H1 (cell line): ENCODE measurements around the gene KRT10. TPM values are rescaled to one million over a fixed set of nuclear protein-coding genes. Genes with fewer than 3 reads are reported as not detected.

Experiments
- CTCF ChIA-PET: fragments of 300-600 bp; sonication (Branson Sonifier 250); formaldehyde crosslinking; loops from one replicate; lab custom pipeline; 2021; ENCODE audit not compliant: partially characterized antibody; lab: Charles Lee
- POLR2A ChIA-PET: fragments of 300-600 bp; sonication (Branson Sonifier 250); formaldehyde crosslinking; loops from one replicate; lab custom pipeline; 2021; ENCODE audit warnings: inconsistent platforms; ENCODE audit not compliant: partially characterized antibody; lab: Charles Lee
- DNase-seq, 2 experiments: peaks; one replicate each; pipeline versions ENCODE4 v3.0.0 to v3.0.0-alpha.2; 2010 to 2022; ENCODE audit warnings: low spot score in 2 of 2, low read depth in 1 of 2, mixed read lengths in 1 of 2
- FAIRE-seq: peaks from 2 replicates; lab custom pipeline; 2011; peaks lifted over from hg19 to GRCh38; lab: Jason Lieb, UNC
- H2AFZ ChIP-seq: 2 replicates; pipeline ENCODE4 v1.8.1; 2012; ENCODE audit warnings: low read length, inconsistent platforms
- H2AK5ac ChIP-seq: 2 replicates; pipeline ENCODE4 v1.6.1; 2013; ENCODE audit warnings: low read depth, low read length
- H2BK120ac ChIP-seq: replicated peaks from 2 replicates; pipeline ENCODE3; 2013; ENCODE audit warnings: low read depth, low read length, inconsistent platforms
- H2BK12ac ChIP-seq: 2 replicates; pipeline ENCODE4 v1.6.1; 2013; ENCODE audit warnings: low read depth, low read length
- H2BK15ac ChIP-seq: 2 replicates; pipeline ENCODE4 v1.6.1; 2013; ENCODE audit warnings: low read length
- H2BK20ac ChIP-seq: 2 replicates; pipeline ENCODE4 v1.6.1; 2013; ENCODE audit warnings: low read length
- H2BK5ac ChIP-seq: 2 replicates; pipeline ENCODE4 v1.6.1; 2013; ENCODE audit warnings: low read depth, low read length
- H3K14ac ChIP-seq: 2 replicates; pipeline ENCODE4 v1.6.1; 2013; ENCODE audit warnings: inconsistent platforms; ENCODE audit not compliant: insufficient read length
- H3K18ac ChIP-seq: 2 replicates; pipeline ENCODE4 v1.6.1; 2013; ENCODE audit warnings: low read length; ENCODE audit errors: extremely low read depth
- H3K23ac ChIP-seq: 2 replicates; pipeline ENCODE4 v1.6.1; 2013; ENCODE audit warnings: inconsistent platforms; ENCODE audit not compliant: insufficient read length
- H3K23me2 ChIP-seq: 2 replicates; pipeline ENCODE4 v1.6.1; 2013; ENCODE audit warnings: low read depth, low read length
- H3K27ac ChIP-seq: 2 replicates; pipeline ENCODE4 v1.6.1; 2011; ENCODE audit warnings: low read depth, low read length, inconsistent platforms
- H3K27me3 ChIP-seq, 4 experiments: replicated peaks in 1 of 4; 1 replicate in 1 of 4; 2 replicates in 3 of 4; pipeline versions ENCODE4 v1.6.1 to v1.8.1; 2011 to 2013; ENCODE audit warnings: low read length in 3 of 4, mild to moderate bottlenecking in 3 of 4, inconsistent platforms in 2 of 4, mixed read lengths in 2 of 4, moderate library complexity in 1 of 4; ENCODE audit not compliant: control insufficient read depth in 3 of 4, insufficient read depth in 3 of 4; ENCODE audit errors: extremely low read depth in 1 of 4
- H3K36me3 ChIP-seq, 4 experiments: 2 replicates each; pipeline versions ENCODE4 v1.6.1 to v1.8.1; 2011 to 2013; ENCODE audit warnings: mild to moderate bottlenecking in 4 of 4, low read length in 3 of 4, moderate library complexity in 2 of 4, control low read depth in 1 of 4, inconsistent platforms in 1 of 4; ENCODE audit not compliant: insufficient read depth in 4 of 4, control insufficient read depth in 2 of 4
- H3K4ac ChIP-seq: replicated peaks from 2 replicates; pipeline ENCODE3; 2013; ENCODE audit warnings: low read length, low read depth, mixed read lengths, inconsistent platforms; ENCODE audit not compliant: insufficient read length
- H3K4me1 ChIP-seq, 4 experiments: replicated peaks in 1 of 4; 1 replicate in 1 of 4; 2 replicates in 3 of 4; pipeline versions ENCODE4 v1.6.1 to v1.8.1; 2011 to 2013; ENCODE audit warnings: low read length in 3 of 4, inconsistent platforms in 2 of 4, mixed read lengths in 1 of 4; ENCODE audit not compliant: insufficient read depth in 4 of 4, control insufficient read depth in 3 of 4
- H3K4me2 ChIP-seq, 2 experiments: 2 replicates each; pipeline versions ENCODE4 v1.6.1 to v1.8.1; 2011 to 2013; ENCODE audit warnings: low read depth in 2 of 2, low read length in 2 of 2, control low read depth in 1 of 2, inconsistent platforms in 1 of 2, mild to moderate bottlenecking in 1 of 2; ENCODE audit not compliant: insufficient read depth in 1 of 2
- H3K4me3 ChIP-seq, 4 experiments: fragments of 200-600, 300-600 bp in 1 of 4; sonication (generic), shearing (Covaris generic), sonication (Bioruptor Twin) in 1 of 4; 2 replicates each; pipeline versions ENCODE4 v1.5.1 to v1.8.1; 2011 to 2016; ENCODE audit warnings: low read length in 4 of 4, low read depth in 3 of 4, control low read depth in 2 of 4, inconsistent platforms in 2 of 4, mild to moderate bottlenecking in 2 of 4, mixed read lengths in 1 of 4, moderate library complexity in 1 of 4; ENCODE audit not compliant: insufficient read depth in 2 of 4; ENCODE audit errors: extremely low read depth in 1 of 4
- H3K56ac ChIP-seq: replicated peaks from 2 replicates; pipeline ENCODE3; 2013; ENCODE audit warnings: low read depth, mild to moderate bottlenecking, mixed read lengths, low read length, inconsistent platforms; ENCODE audit not compliant: insufficient read length
- H3K79me1 ChIP-seq: 2 replicates; pipeline ENCODE4 v1.6.1; 2013; ENCODE audit warnings: low read depth, low read length, control low read depth
- H3K79me2 ChIP-seq, 2 experiments: 2 replicates each; pipeline versions ENCODE4 v1.6.1 to v1.8.1; 2012 to 2013; ENCODE audit warnings: low read length in 2 of 2, mild to moderate bottlenecking in 2 of 2, inconsistent platforms in 1 of 2; ENCODE audit not compliant: insufficient read depth in 2 of 2, control insufficient read depth in 1 of 2
- H3K9ac ChIP-seq, 4 experiments: replicated peaks in 1 of 4; 1 replicate in 1 of 4; 2 replicates in 3 of 4; pipeline versions ENCODE4 v1.6.1 to v1.8.1; 2011 to 2013; ENCODE audit warnings: low read depth in 3 of 4, low read length in 3 of 4, control low read depth in 2 of 4, mild to moderate bottlenecking in 2 of 4, moderate library complexity in 2 of 4, inconsistent platforms in 1 of 4; ENCODE audit errors: extremely low read depth in 1 of 4
- H3K9me3 ChIP-seq, 2 experiments: 2 replicates each; pipeline versions ENCODE4 v1.6.1 to v1.8.1; 2012 to 2013; ENCODE audit warnings: mild to moderate bottlenecking in 2 of 2, moderate library complexity in 2 of 2, control low read depth in 1 of 2, inconsistent platforms in 1 of 2, low read depth in 1 of 2, low read length in 1 of 2, mixed read lengths in 1 of 2; ENCODE audit not compliant: insufficient read depth in 2 of 2
- H4K20me1 ChIP-seq, 2 experiments: replicated peaks in 1 of 2; 2 replicates each; pipeline versions ENCODE3 to v1.8.1; 2011 to 2013; ENCODE audit warnings: inconsistent platforms in 2 of 2, low read length in 2 of 2, mild to moderate bottlenecking in 1 of 2; ENCODE audit not compliant: insufficient read depth in 2 of 2, control insufficient read depth in 1 of 2
- H4K5ac ChIP-seq: 2 replicates; pipeline ENCODE4 v1.6.1; 2013; ENCODE audit warnings: low read length, low read depth, mixed read lengths, inconsistent platforms; ENCODE audit not compliant: insufficient read length
- H4K8ac ChIP-seq: 2 replicates; pipeline ENCODE4 v1.8.0; 2013; ENCODE audit warnings: mild to moderate bottlenecking, moderate library complexity, low read length, inconsistent platforms; ENCODE audit not compliant: insufficient read depth; ENCODE audit errors: extremely low read depth
- H4K91ac ChIP-seq: replicated peaks from 2 replicates; pipeline ENCODE3; 2013; ENCODE audit warnings: low read length, mixed read lengths, inconsistent platforms; ENCODE audit not compliant: insufficient read length
- ASH2L ChIP-seq: fragments of 200-600, 300-600 bp; sonication (generic); IDR thresholded peaks from one replicate; pipeline ENCODE4 v1.7.1; 2017; ENCODE audit warnings: low read length
- CREB1 ChIP-seq: IDR thresholded peaks from 2 replicates; pipeline ENCODE4 v1.6.1; 2012; ENCODE audit warnings: inconsistent platforms
- EZH2 ChIP-seq: fragments of 200-600 bp; sonication (generic); IDR thresholded peaks from 2 replicates; pipeline ENCODE4 v1.7.1; 2012; ENCODE audit warnings: low read depth, mild to moderate bottlenecking, moderate library complexity, low read length, inconsistent platforms; ENCODE audit not compliant: severe bottlenecking
- HDAC2 ChIP-seq, 2 experiments: fragments of 300-600 bp in 1 of 2; sonication (generic) in 1 of 2; IDR thresholded peaks; 2 replicates each; pipeline ENCODE4 v1.6.1; 2011 to 2012; ENCODE audit warnings: low read depth in 2 of 2, low read length in 2 of 2, mild to moderate bottlenecking in 2 of 2, moderate library complexity in 2 of 2, borderline replicate concordance in 1 of 2, inconsistent platforms in 1 of 2
- JUND ChIP-seq: IDR thresholded peaks from 2 replicates; pipeline ENCODE4 v1.6.1; 2011; ENCODE audit warnings: mild to moderate bottlenecking, improper control_type of control experiment, low read length
- KDM1A ChIP-seq: fragments of 200-600, 300-600 bp; sonication (generic); IDR thresholded peaks from 2 replicates; pipeline ENCODE4 v1.7.1; 2016; ENCODE audit warnings: mild to moderate bottlenecking, low read length, borderline replicate concordance
- SAP30 ChIP-seq: fragments of 300-600 bp; sonication (generic); IDR thresholded peaks from 2 replicates; pipeline ENCODE4 v1.7.1; 2012; ENCODE audit warnings: low read length, moderate library complexity, mild to moderate bottlenecking, inconsistent platforms; ENCODE audit not compliant: insufficient read depth, insufficient replicate concordance
- SIX5 ChIP-seq: IDR thresholded peaks from 2 replicates; pipeline ENCODE4 v1.6.1; 2011; ENCODE audit warnings: mild to moderate bottlenecking, low read depth, low read length
- SP2 ChIP-seq: IDR thresholded peaks from 2 replicates; pipeline ENCODE4 v1.6.1; 2012; ENCODE audit warnings: mild to moderate bottlenecking, low read length, inconsistent platforms
- SRF ChIP-seq: IDR thresholded peaks from 2 replicates; pipeline ENCODE4 v1.6.1; 2011; ENCODE audit warnings: mild to moderate bottlenecking, low read depth, low read length, moderate library complexity
- ZNF274 ChIP-seq: IDR thresholded peaks from 2 replicates; pipeline ENCODE4 v1.7.0; 2012; ENCODE audit warnings: low read length, borderline replicate concordance; ENCODE audit errors: extremely low read depth
- WGBS, 2 experiments: shearing (Covaris generic) in 1 of 2; methylation state at CpG; one replicate each; pipeline versions ENCODE4 v1.1.6 to v1.1.7; 2013 to 2015; ENCODE audit warnings: low lambda C conversion rate in 2 of 2, mixed read lengths in 2 of 2, inconsistent platforms in 1 of 2, low coverage in 1 of 2, missing lambda C conversion rate in 1 of 2; ENCODE audit not compliant: insufficient replicate concordance in 2 of 2, insufficient coverage in 1 of 2, insufficient read length in 1 of 2; ENCODE audit errors: extremely low coverage in 1 of 2, missing lambda C conversion rate in 1 of 2; 5-methylcytosine and 5-hydroxymethylcytosine counted together
- polyA plus RNA-seq, 7 experiments: library from polyadenylated mRNA; depleted of rRNA in 3 of 7; stranded (reverse) in 5 of 7; unstranded in 2 of 7; fragments of >200 nt in 5 of 7; fragments of 200-250 nt in 2 of 7; gene quantifications; 1 replicate in 5 of 7; 2 replicates in 1 of 7; 4 replicates in 1 of 7; pipeline versions ENCODE4 v1.2.1 to v1.2.3, GENCODE V29; 2011 to 2013; ENCODE audit warnings: missing spikeins in 2 of 7, mixed read lengths in 2 of 7
- total RNA-seq: library from RNA; stranded (reverse); fragmentation: NEBNext Ultra II Directional; extraction: Animal tissue kit (Norgen Biotek cat#: 25700); gene quantifications from 2 replicates; pipeline ENCODE4 v1.2.1, GENCODE V29; 2021
- TF ChIP-seq, protein P1 (sequence below): IDR thresholded peaks from 2 replicates; pipeline ENCODE4 v1.6.1; 2012; ENCODE audit warnings: inconsistent platforms
- TF ChIP-seq, protein P2 (sequence below): IDR thresholded peaks from 2 replicates; pipeline ENCODE4 v1.6.1; 2011; ENCODE audit warnings: low read length, improper control_type of control experiment

Gene KRT10
- total and polyA plus RNA-seq, 2 of the 8 experiments (the other 6 are each of a cell fraction or from before 2014, with no cell fraction given): 3.5 to 39.4 TPM

DNA sequence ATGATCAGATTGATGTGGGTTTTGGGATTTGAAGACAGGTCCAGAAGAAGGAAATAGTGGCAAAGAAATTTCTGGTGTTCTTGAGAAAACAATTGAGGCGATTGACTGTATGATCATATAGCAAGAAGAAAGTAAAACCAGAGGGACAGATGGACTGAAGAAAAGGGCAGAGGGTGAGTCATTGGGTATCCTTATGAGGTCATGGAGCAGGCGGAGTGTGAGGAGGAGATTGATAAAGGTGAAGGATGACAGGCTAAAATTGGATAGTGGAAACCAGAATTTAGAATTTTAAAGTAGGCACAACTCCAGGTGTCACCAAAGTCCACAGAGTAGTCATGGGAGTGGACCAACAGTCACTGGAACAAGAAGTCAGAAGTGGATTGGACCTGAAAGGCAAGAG, 21.3 kb downstream of the KRT10 start:
- no peak overlapping the region for H2BK12ac ChIP-seq
- H3K4me2 ChIP-seq: no peak overlapping the region
- no peak overlapping the region for H3K14ac ChIP-seq
- H4K20me1 ChIP-seq: no peaks in the 10 kb centered on the region
- no peaks in the 10 kb centered on the region for H3K23me2 ChIP-seq
- H3K27ac ChIP-seq: no peak overlapping the region
- no peaks in the 10 kb centered on the region for H3K4me1 ChIP-seq
- no peaks in the 10 kb centered on the region for H3K36me3 ChIP-seq
- no peak overlapping the region for H4K5ac ChIP-seq
- ChIA-PET CTCF (interaction anchor here (1.3 kb wide), 1 partner anchor 862 kb away, joined by 3 read pairs; no protein-coding TSS in a partner anchor), POLR2A (no interaction called here)
- H3K18ac ChIP-seq: no peak overlapping the region
- DNase-seq (no peak), FAIRE-seq (no peak)
- no peak overlapping the region for H3K9ac ChIP-seq
- H2BK15ac ChIP-seq: no peak overlapping the region
- H2BK20ac ChIP-seq: no peak overlapping the region
- H2AFZ ChIP-seq: no peak overlapping the region
- H3K9me3 ChIP-seq: no peaks in the 10 kb centered on the region
- H2AK5ac ChIP-seq: no peak overlapping the region
- 0 out of 7 replicates have a peak, but pooled peaks cover 0 to 3% (median 0%) of the 10 kb centered on the region in 4 experiments for H3K27me3 ChIP-seq
- H3K23ac ChIP-seq: no peak overlapping the region
- H4K91ac ChIP-seq: no peak overlapping the region
- WGBS, 2 experiments: 87% methylated on average over 2 of the region's 2 CpGs; no CpG with 5 or more reads in 1 of the 2 experiments
- H3K56ac ChIP-seq: no peak overlapping the region
- no peak overlapping the region for H2BK5ac ChIP-seq
- H3K4ac ChIP-seq: no peak overlapping the region
- H3K79me2 ChIP-seq: no peaks in the 10 kb centered on the region
- H3K79me1 ChIP-seq: no peaks in the 10 kb centered on the region
- H2BK120ac ChIP-seq: no peak overlapping the region
- H4K8ac ChIP-seq: no peak overlapping the region
- H3K4me3 ChIP-seq: no peak overlapping the region
- TF ChIP-seq, protein P1, sequence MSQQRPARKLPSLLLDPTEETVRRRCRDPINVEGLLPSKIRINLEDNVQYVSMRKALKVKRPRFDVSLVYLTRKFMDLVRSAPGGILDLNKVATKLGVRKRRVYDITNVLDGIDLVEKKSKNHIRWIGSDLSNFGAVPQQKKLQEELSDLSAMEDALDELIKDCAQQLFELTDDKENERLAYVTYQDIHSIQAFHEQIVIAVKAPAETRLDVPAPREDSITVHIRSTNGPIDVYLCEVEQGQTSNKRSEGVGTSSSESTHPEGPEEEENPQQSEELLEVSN: no peak
- TF ChIP-seq SRF (no peak), CREB1 (no peak), HDAC2 (IDR thresholded peaks at IDR 0.05; ENCODE audit: borderline replicate concordance in 1 of 2, low read depth in 2 of 2, low read length in 2 of 2) (no peak), ZNF274 (no peak), KDM1A (no peak), SIX5 (no peak), SAP30 (no peak), JUND (no peak), ASH2L (no peak), EZH2 (no peak), SP2 (no peak)
- TF ChIP-seq, protein P2, sequence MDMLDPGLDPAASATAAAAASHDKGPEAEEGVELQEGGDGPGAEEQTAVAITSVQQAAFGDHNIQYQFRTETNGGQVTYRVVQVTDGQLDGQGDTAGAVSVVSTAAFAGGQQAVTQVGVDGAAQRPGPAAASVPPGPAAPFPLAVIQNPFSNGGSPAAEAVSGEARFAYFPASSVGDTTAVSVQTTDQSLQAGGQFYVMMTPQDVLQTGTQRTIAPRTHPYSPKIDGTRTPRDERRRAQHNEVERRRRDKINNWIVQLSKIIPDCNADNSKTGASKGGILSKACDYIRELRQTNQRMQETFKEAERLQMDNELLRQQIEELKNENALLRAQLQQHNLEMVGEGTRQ: no peak
